Dermis microvascular lymphatic vessel endothelial cell (primary cell): ENCODE measurements around the gene SLC35B4. TPM values are rescaled to one million over a fixed set of nuclear protein-coding genes. Genes with fewer than 3 reads are reported as not detected.

Experiments used
- DNase-seq, 2 donors: peaks; one replicate each; pipeline versions ENCODE4 v3.0.0 to v3.0.0-alpha.2; 2010; ENCODE audit warnings: low read depth in 2 of 2
- total RNA-seq: library from RNA; depleted of rRNA; stranded (reverse); fragments of >200 nt; gene quantifications from 2 replicates; pipeline ENCODE4 v1.2.1, GENCODE V29; 2014

Gene SLC35B4
- total RNA-seq: 10.8 and 16.1 TPM in 2 replicates

- peak; percentile 92 to 98 for DNase-seq
Measured at GRCh38 chr7:134316539-134317344, at the start of gene SLC35B4. TSS of gene SLC35B4 (minus strand) at chr7:134316930. CDS start at chr7:134316751, 179 bp downstream.

- DNase-seq: no peak
Measured at GRCh38 chr7:134366481-134366880, 49.8 kb upstream of the SLC35B4 start.

- peak in 1 of 2 donors; percentile 35 for DNase-seq
Measured at GRCh38 chr7:134365341-134366054, 48.8 kb upstream of the SLC35B4 start.

- DNase-seq: peak in 1 of 2 donors; percentile 70
Measured at GRCh38 chr7:134364619-134365037, 47.9 kb upstream of the SLC35B4 start.

GRCh38 chr7:134362587-134363483 is 46.1 kb upstream of the SLC35B4 start:
- no peak for DNase-seq

- DNase-seq: no peak
Measured at GRCh38 chr7:134359787-134360432, 43.2 kb upstream of the SLC35B4 start.

GRCh38 chr7:134357486-134357885 is 40.8 kb upstream of the SLC35B4 start:
- no peak for DNase-seq

- no peak for DNase-seq
Measured at GRCh38 chr7:134356421-134356936, 39.7 kb upstream of the SLC35B4 start.

- DNase-seq: peak in 1 of 2 donors; percentile 52
Measured at GRCh38 chr7:134355927-134356326, 39.2 kb upstream of the SLC35B4 start.

GRCh38 chr7:134355004-134355525 is 38.3 kb upstream of the SLC35B4 start:
- DNase-seq: no peak

GRCh38 chr7:134353411-134353810 is 36.7 kb upstream of the SLC35B4 start:
- DNase-seq: no peak

- DNase-seq: no peak
Measured at GRCh38 chr7:134351424-134351823, 34.7 kb upstream of the SLC35B4 start.

- no peak for DNase-seq
Measured at GRCh38 chr7:134350709-134351108, 34.0 kb upstream of the SLC35B4 start.

- no peak for DNase-seq
Measured at GRCh38 chr7:134347567-134347966, 30.8 kb upstream of the SLC35B4 start.

- DNase-seq: no peak
Measured at GRCh38 chr7:134343796-134344195, 27.1 kb upstream of the SLC35B4 start.

- DNase-seq: no peak
Measured at GRCh38 chr7:134343136-134343535, 26.4 kb upstream of the SLC35B4 start.

GRCh38 chr7:134339475-134339874 is 22.7 kb upstream of the SLC35B4 start:
- no peak for DNase-seq

- no peak for DNase-seq
Measured at GRCh38 chr7:134337980-134338379, 21.2 kb upstream of the SLC35B4 start.

- no peak for DNase-seq
Measured at GRCh38 chr7:134334408-134334807, 17.7 kb upstream of the SLC35B4 start.

GRCh38 chr7:134333943-134334342 is 17.2 kb upstream of the SLC35B4 start:
- DNase-seq: no peak

GRCh38 chr7:134332892-134333291 is 16.2 kb upstream of the SLC35B4 start:
- no peak for DNase-seq
